Neural cell (in vitro differentiated cells): ENCODE measurements around the gene TET1. TPM values are rescaled to one million over a fixed set of nuclear protein-coding genes. Genes with fewer than 3 reads are reported as not detected.
"Not testable (repeated sequence)": the region's sequence is repeated elsewhere in the genome, so short reads cannot be mapped to it uniquely, and the experiment has no call there.

Source experiments
- H2AFZ ChIP-seq: fragments of 200-600, 300-800 bp; sonication (generic), shearing (Covaris generic); 2 replicates; pipeline ENCODE4 v1.6.0; 2014; ENCODE audit warnings: low read depth, mild to moderate bottlenecking, antibody characterized with exemption, low read length, moderate library complexity
- H3F3A ChIP-seq: fragments of 200-600 bp; shearing (Covaris generic); 2 replicates; pipeline ENCODE4 v1.6.1; 2016; ENCODE audit warnings: mild to moderate bottlenecking, moderate library complexity, mixed read lengths, antibody characterized with exemption, low read length; ENCODE audit not compliant: insufficient read depth, poor library complexity, severe bottlenecking
- H3K27ac ChIP-seq: fragments of 200-600, 300-800 bp; sonication (generic), shearing (Covaris generic); 2 replicates; pipeline ENCODE4 v1.5.1; 2014; ENCODE audit warnings: mild to moderate bottlenecking, low read length, moderate library complexity
- H3K27me3 ChIP-seq: fragments of 300-800, 200-600 bp; sonication (generic), shearing (Covaris generic); 2 replicates; pipeline ENCODE4 v1.6.0; 2014; ENCODE audit warnings: mild to moderate bottlenecking, low read depth, low read length, moderate library complexity; ENCODE audit not compliant: insufficient read depth
- H3K36me3 ChIP-seq: fragments of 300-800, 200-600 bp; sonication (generic), shearing (Covaris generic); 2 replicates; pipeline ENCODE4 v1.5.1; 2014; ENCODE audit warnings: mild to moderate bottlenecking, antibody characterized with exemption, low read length, moderate library complexity; ENCODE audit not compliant: insufficient read depth
- H3K4me2 ChIP-seq: fragments of 300-800, 200-600 bp; sonication (generic), shearing (Covaris generic); 2 replicates; pipeline ENCODE4 v1.6.0; 2014; ENCODE audit warnings: mild to moderate bottlenecking, low read length
- H3K4me3 ChIP-seq: fragments of 300-800, 200-600 bp; sonication (generic), shearing (Covaris generic); 2 replicates; pipeline ENCODE4 v1.5.1; 2014; ENCODE audit warnings: mild to moderate bottlenecking, low read length, moderate library complexity
- H3K79me2 ChIP-seq: fragments of 200-600 bp; shearing (Covaris generic); replicated peaks from 2 replicates; pipeline ENCODE4 v1.6.0; 2014; ENCODE audit warnings: mild to moderate bottlenecking, low read length, moderate library complexity; ENCODE audit not compliant: insufficient read depth
- H3K9ac ChIP-seq: fragments of 300-800, 200-600 bp; sonication (generic), shearing (Covaris generic); 2 replicates; pipeline ENCODE4 v1.6.1; 2016; ENCODE audit warnings: mild to moderate bottlenecking, low read length, mixed read lengths
- H3K9me2 ChIP-seq: fragments of 200-600 bp; shearing (Covaris generic); 2 replicates; pipeline ENCODE4 v1.6.1; 2016; ENCODE audit warnings: mild to moderate bottlenecking, low read length, mixed read lengths; ENCODE audit not compliant: insufficient read depth
- H3K9me3 ChIP-seq: fragments of 200-600, 300-800 bp; sonication (generic), shearing (Covaris generic); 2 replicates; pipeline ENCODE4 v1.6.1; 2016; ENCODE audit warnings: mild to moderate bottlenecking, mixed run types, low read length, moderate library complexity, mixed read lengths
- H4K20me1 ChIP-seq: fragments of 200-600 bp; shearing (Covaris generic); 2 replicates; pipeline ENCODE4 v1.6.1; 2016; ENCODE audit warnings: mild to moderate bottlenecking, mixed run types; ENCODE audit not compliant: insufficient read depth
- EP300 ChIP-seq: fragments of 450-650 bp; conservative IDR thresholded peaks from 2 replicates; pipeline ENCODE4 v1.6.1; 2014; ENCODE audit warnings: antibody characterized with exemption, mild to moderate bottlenecking, moderate library complexity; ENCODE audit not compliant: poor library complexity, severe bottlenecking
- EZH2 ChIP-seq: fragments of 200-600, 300-800 bp; shearing (Covaris generic), sonication (generic); IDR thresholded peaks from 2 replicates; pipeline ENCODE4 v1.6.1; 2014; ENCODE audit warnings: antibody characterized with exemption, low read length, borderline replicate concordance, mild to moderate bottlenecking; ENCODE audit not compliant: insufficient read depth, poor library complexity, severe bottlenecking
- MXI1 ChIP-seq: fragments of 450-650 bp; conservative IDR thresholded peaks from 2 replicates; pipeline ENCODE4 v1.6.1; 2014; ENCODE audit warnings: antibody characterized with exemption, mild to moderate bottlenecking; ENCODE audit not compliant: poor library complexity, severe bottlenecking
- POLR2AphosphoS5 ChIP-seq: IDR thresholded peaks from 2 replicates; pipeline ENCODE4 v1.6.1; 2012
- RAD21 ChIP-seq: fragments of 450-650 bp; conservative IDR thresholded peaks from 2 replicates; pipeline ENCODE4 v1.6.1; 2014; ENCODE audit warnings: antibody characterized with exemption, mild to moderate bottlenecking, moderate library complexity
- SMC3 ChIP-seq: fragments of 450-650 bp; conservative IDR thresholded peaks from 2 replicates; pipeline ENCODE4 v1.6.1; 2014; ENCODE audit warnings: antibody characterized with exemption, mild to moderate bottlenecking, moderate library complexity; ENCODE audit not compliant: poor library complexity
- TAF1 ChIP-seq: IDR thresholded peaks from 2 replicates; pipeline ENCODE4 v1.6.1; 2012; ENCODE audit warnings: low read depth
- polyA plus RNA-seq: library from polyadenylated mRNA; depleted of rRNA; stranded (reverse); fragments of >200 nt; gene quantifications from 2 replicates; pipeline ENCODE4 v1.2.3, GENCODE V29; 2014
- TF ChIP-seq, protein P1 (sequence below): IDR thresholded peaks from 2 replicates; pipeline ENCODE4 v1.6.1; 2012; ENCODE audit warnings: borderline replicate concordance
- TF ChIP-seq, protein P2 (sequence below): fragments of 450-650 bp; IDR thresholded peaks from 2 replicates; pipeline ENCODE4 v1.5.1; 2014; ENCODE audit warnings: antibody characterized with exemption, mild to moderate bottlenecking, moderate library complexity; ENCODE audit not compliant: poor library complexity, severe bottlenecking

The TET1 gene
- polyA plus RNA-seq, 1 donor from 2014 or later: 3.6 TPM

DNA sequence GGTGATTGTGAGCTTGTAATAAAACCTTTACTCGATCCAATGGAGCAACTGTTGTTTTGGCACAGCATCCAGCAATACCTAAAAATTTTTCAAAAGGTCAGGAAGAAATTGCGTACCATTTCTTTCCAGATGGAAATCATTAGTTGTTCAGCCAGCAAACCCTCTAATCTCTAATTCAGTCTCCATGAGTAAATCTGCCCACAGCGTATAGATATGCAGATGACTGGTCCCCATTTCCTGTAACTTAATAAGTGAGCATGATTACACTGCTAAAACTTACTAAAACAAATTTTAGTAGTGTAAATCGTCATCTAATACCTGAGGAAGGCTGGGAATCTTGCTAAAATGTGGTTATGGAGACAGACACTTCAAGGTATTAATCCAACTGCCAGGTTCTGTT is 43.4 kb upstream of the TET1 start:
- Histone ChIP-seq H3K4me2 (no peak overlapping the region), H3K79me2 (no peaks in the 10 kb centered on the region), H3K27ac (no peak overlapping the region), H4K20me1 (no peaks in the 10 kb centered on the region), H3K27me3 (no peaks in the 10 kb centered on the region), H3K4me3 (no peak overlapping the region), H3K36me3 (no peaks in the 10 kb centered on the region), H3K9me2 (no peaks in the 10 kb centered on the region), H3K9ac (no peak overlapping the region), H3K9me3 (no peaks in the 10 kb centered on the region), H2AFZ (no peak overlapping the region), H3F3A (no peaks in the 10 kb centered on the region)
- TF ChIP-seq, protein P1, sequence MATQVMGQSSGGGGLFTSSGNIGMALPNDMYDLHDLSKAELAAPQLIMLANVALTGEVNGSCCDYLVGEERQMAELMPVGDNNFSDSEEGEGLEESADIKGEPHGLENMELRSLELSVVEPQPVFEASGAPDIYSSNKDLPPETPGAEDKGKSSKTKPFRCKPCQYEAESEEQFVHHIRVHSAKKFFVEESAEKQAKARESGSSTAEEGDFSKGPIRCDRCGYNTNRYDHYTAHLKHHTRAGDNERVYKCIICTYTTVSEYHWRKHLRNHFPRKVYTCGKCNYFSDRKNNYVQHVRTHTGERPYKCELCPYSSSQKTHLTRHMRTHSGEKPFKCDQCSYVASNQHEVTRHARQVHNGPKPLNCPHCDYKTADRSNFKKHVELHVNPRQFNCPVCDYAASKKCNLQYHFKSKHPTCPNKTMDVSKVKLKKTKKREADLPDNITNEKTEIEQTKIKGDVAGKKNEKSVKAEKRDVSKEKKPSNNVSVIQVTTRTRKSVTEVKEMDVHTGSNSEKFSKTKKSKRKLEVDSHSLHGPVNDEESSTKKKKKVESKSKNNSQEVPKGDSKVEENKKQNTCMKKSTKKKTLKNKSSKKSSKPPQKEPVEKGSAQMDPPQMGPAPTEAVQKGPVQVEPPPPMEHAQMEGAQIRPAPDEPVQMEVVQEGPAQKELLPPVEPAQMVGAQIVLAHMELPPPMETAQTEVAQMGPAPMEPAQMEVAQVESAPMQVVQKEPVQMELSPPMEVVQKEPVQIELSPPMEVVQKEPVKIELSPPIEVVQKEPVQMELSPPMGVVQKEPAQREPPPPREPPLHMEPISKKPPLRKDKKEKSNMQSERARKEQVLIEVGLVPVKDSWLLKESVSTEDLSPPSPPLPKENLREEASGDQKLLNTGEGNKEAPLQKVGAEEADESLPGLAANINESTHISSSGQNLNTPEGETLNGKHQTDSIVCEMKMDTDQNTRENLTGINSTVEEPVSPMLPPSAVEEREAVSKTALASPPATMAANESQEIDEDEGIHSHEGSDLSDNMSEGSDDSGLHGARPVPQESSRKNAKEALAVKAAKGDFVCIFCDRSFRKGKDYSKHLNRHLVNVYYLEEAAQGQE: no peak
- TF ChIP-seq EP300 (no peak), TAF1 (no peak), SMC3 (no peak), MXI1 (no peak), POLR2AphosphoS5 (no peak), RAD21 (no peak), EZH2 (no peak)
- TF ChIP-seq, protein P2, sequence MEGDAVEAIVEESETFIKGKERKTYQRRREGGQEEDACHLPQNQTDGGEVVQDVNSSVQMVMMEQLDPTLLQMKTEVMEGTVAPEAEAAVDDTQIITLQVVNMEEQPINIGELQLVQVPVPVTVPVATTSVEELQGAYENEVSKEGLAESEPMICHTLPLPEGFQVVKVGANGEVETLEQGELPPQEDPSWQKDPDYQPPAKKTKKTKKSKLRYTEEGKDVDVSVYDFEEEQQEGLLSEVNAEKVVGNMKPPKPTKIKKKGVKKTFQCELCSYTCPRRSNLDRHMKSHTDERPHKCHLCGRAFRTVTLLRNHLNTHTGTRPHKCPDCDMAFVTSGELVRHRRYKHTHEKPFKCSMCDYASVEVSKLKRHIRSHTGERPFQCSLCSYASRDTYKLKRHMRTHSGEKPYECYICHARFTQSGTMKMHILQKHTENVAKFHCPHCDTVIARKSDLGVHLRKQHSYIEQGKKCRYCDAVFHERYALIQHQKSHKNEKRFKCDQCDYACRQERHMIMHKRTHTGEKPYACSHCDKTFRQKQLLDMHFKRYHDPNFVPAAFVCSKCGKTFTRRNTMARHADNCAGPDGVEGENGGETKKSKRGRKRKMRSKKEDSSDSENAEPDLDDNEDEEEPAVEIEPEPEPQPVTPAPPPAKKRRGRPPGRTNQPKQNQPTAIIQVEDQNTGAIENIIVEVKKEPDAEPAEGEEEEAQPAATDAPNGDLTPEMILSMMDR: no peak

DNA sequence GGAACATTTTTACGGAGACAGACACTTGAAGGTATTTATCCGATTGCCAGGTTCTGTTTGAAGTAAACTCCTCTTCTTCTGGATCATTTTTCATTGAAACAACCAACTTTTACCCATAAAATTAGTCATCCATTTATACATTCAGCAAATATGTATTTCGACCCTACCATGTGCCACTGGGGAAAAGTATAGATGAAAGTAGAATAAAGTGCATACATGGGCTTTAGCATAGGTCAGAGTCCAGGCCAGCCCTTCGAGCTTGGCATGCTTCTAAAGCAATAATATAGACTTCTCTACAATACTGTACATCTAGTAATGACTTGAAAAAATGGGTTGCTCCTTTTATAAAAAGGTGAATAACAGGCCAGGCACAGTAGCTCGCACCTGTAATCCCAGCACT is 42.9 kb upstream of the TET1 start:
- no peaks in the 10 kb centered on the region for H3K9me2 ChIP-seq
- H3K4me3 ChIP-seq: no peak overlapping the region
- no peaks in the 10 kb centered on the region for H3K36me3 ChIP-seq
- no peak overlapping the region for H3K27ac ChIP-seq
- no peaks in the 10 kb centered on the region for H3K79me2 ChIP-seq
- no peaks in the 10 kb centered on the region for H4K20me1 ChIP-seq
- H2AFZ ChIP-seq: no peak overlapping the region
- no peak overlapping the region for H3K9ac ChIP-seq
- no peak overlapping the region for H3K4me2 ChIP-seq
- H3F3A ChIP-seq: no peaks in the 10 kb centered on the region
- TF ChIP-seq EZH2: no peak
- TF ChIP-seq RAD21: no peak
- TF ChIP-seq, protein P2: no peak
- no peak for TF ChIP-seq EP300
- TF ChIP-seq SMC3: no peak
- no peaks in the 10 kb centered on the region for H3K9me3 ChIP-seq
- H3K27me3 ChIP-seq: no peaks in the 10 kb centered on the region

DNA sequence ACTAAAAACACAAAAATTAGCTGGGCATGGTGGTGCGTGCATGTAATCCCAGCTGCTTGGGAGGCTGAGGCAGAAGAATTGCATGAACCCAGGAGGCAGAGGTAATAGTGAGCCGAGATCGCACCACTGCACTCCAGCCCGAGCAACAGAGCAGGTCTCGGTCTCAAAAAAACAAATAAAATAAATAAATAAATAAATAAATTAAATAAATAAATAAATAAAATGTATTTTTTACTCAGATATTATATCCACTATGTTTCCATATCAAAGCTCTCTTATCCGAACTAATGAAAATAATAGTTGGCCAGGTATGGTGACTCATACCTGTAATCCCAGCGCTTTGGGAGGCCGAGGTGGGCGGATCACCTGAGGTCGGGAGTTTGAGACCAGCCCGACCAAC is 41.5 kb upstream of the TET1 start:
- not testable (repeated sequence) for H4K20me1 ChIP-seq, H3F3A ChIP-seq, H3K36me3 ChIP-seq, H3K9me3 ChIP-seq, H3K27me3 ChIP-seq, H2AFZ ChIP-seq, H3K4me3 ChIP-seq, H3K9ac ChIP-seq, H3K9me2 ChIP-seq, H3K79me2 ChIP-seq, H3K4me2 ChIP-seq, H3K27ac ChIP-seq

DNA sequence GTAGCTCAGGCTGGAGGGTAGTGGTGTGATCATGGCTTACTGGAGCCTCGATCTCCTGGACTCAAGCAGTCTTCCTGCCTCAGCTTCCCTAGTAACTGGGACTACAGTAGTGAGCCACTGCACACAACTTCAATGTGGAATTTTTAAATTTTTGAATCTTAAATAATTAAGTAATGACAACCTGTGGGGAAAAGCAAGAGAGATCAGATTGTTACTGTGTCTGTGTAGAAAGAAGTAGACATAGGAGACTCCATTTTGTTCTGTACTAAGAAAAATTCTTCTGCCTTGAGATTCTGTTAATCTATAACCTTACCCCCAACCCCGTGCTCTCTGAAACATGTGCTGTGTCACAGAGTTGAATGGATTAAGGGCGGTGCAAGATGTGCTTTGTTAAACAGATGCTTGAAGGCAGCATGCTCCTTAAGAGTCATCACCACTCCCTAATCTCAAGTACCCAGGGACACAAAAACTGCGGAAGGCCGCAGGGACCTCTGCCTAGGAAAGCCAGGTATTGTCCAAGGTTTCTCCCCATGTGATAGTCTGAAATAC is 34.6 kb upstream of the TET1 start:
- H3F3A ChIP-seq, H2AFZ ChIP-seq, H3K4me2 ChIP-seq, H3K79me2 ChIP-seq, H3K27ac ChIP-seq, H3K9me2 ChIP-seq, H3K27me3 ChIP-seq, H3K9me3 ChIP-seq, H4K20me1 ChIP-seq, H3K4me3 ChIP-seq, H3K9ac ChIP-seq, H3K36me3 ChIP-seq: not testable (repeated sequence)
